ENCODE data around the gene CDH20. TPM values are rescaled to one million over a fixed set of nuclear protein-coding genes. Genes with fewer than 3 reads are reported as not detected.

CDH20 gene
- total and polyA plus RNA-seq, 8 donors: 0.15 to 1.5 (median 0.43) TPM; not detected in 5

DNA sequence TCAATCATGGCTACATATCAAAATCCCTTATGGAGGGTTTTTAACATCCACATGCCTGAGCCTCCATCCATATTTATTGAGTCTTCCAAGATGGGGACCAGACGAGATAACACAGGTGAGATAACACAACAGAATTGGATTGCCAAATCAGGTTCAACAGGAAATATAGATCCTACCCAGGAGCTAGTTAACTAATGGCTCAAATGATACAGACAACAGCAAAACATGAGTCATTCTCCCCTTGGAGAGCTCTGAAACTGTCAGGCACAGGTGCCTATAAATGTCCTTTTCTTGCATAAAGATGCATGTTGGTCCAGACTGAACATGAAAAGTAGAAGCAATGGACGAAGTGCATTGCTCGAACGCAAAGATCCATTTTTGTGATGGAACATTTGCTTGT is 202.2 kb downstream of the CDH20 start:
- WGBS, 5 donors: 75 to 90% (median 81%) methylated on average over 4 of the region's 4 CpGs
- H3K27ac ChIP-seq: no peak overlapping the region
- TF ChIP-seq, protein P1, sequence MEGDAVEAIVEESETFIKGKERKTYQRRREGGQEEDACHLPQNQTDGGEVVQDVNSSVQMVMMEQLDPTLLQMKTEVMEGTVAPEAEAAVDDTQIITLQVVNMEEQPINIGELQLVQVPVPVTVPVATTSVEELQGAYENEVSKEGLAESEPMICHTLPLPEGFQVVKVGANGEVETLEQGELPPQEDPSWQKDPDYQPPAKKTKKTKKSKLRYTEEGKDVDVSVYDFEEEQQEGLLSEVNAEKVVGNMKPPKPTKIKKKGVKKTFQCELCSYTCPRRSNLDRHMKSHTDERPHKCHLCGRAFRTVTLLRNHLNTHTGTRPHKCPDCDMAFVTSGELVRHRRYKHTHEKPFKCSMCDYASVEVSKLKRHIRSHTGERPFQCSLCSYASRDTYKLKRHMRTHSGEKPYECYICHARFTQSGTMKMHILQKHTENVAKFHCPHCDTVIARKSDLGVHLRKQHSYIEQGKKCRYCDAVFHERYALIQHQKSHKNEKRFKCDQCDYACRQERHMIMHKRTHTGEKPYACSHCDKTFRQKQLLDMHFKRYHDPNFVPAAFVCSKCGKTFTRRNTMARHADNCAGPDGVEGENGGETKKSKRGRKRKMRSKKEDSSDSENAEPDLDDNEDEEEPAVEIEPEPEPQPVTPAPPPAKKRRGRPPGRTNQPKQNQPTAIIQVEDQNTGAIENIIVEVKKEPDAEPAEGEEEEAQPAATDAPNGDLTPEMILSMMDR (IDR thresholded peaks at IDR 0.05): no peak
- no peak for TF ChIP-seq POLR2AphosphoS5 (IDR thresholded peaks at IDR 0.05)
- TF ChIP-seq POLR2A (IDR thresholded peaks at IDR 0.05): no peak
- no peak for TF ChIP-seq EP300 (IDR thresholded peaks at IDR 0.05)
- intact Hi-C loops (cut with DNase I; ENCODE audit: low total_unique reads): no loop called here
- no peak for DNase-seq
- no peak overlapping the region for H3K4me3 ChIP-seq
- H3K9me3 ChIP-seq: no peaks in the 10 kb centered on the region
- H3K4me1 ChIP-seq: no peaks in the 10 kb centered on the region
- no peaks in the 10 kb centered on the region for H3K36me3 ChIP-seq
- no peaks in the 10 kb centered on the region for H3K27me3 ChIP-seq

DNA sequence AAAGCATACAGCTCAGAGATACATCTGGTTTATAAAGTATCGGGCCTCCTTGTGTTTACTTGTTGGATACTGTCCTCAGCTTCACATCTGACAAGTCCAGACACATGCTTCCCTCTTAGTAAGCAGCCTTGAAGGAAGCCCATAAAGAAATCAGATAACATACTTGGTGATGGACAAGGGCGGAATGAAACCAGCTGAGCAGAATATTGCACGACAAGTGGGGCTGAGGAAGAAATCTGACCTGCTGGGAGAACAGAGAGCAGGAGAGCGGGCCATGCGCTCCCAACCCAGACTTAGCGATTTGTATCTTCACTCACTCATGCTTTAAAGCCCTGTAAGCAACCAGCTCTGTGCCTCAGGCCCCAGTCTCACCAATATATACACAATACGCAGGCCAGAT is 208.4 kb downstream of the CDH20 start:
- Histone ChIP-seq H3K4me3 (no peak overlapping the region), H3K4me1 (peaks cover 0 to 12% (median 4%) of the 10 kb centered on the region in 4 donors), H3K27me3 (no peaks in the 10 kb centered on the region), H3K9me3 (no peaks in the 10 kb centered on the region), H3K27ac (no peak overlapping the region), H3K36me3 (no peaks in the 10 kb centered on the region)
- intact Hi-C loops (cut with DNase I; ENCODE audit: low total_unique reads): no loop called here
- TF ChIP-seq, protein P1 (IDR thresholded peaks at IDR 0.05): no peak
- TF ChIP-seq POLR2A (IDR thresholded peaks at IDR 0.05) (no peak), POLR2AphosphoS5 (IDR thresholded peaks at IDR 0.05) (no peak), EP300 (IDR thresholded peaks at IDR 0.05) (no peak)
- 80 to 87% (median 84%) methylated on average over 7 of the region's 7 CpGs for WGBS, 5 donors
- DNase-seq: no peak

DNA sequence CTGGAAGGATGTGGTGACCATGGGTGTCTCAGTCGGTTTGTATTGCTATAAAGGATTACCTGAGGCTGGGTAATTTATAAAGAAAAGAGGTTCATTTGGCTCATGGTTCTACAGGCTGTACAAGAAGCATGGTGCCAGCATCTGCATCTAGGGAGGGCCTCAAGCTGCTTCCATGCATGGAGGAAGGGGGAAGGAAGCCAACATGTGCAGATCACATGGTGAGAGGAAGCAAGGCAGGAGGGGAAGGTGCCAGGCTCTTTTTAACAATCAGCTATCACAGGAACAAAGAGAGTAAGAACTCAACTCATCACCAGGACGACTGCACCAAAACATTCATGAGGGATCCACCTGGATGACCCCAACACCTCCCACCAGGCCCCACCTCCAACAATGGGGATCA is 209.4 kb downstream of the CDH20 start:
- WGBS, 5 donors: 63 to 82% (median 80%) methylated on average over 2 of the region's 2 CpGs
- H3K9me3 ChIP-seq: no peaks in the 10 kb centered on the region
- intact Hi-C loops (cut with DNase I; ENCODE audit: low total_unique reads): no loop called here
- H3K4me3 ChIP-seq: no peak overlapping the region
- H3K27ac ChIP-seq: no peak overlapping the region
- no peaks in the 10 kb centered on the region for H3K36me3 ChIP-seq
- peaks cover 0 to 12% (median 4%) of the 10 kb centered on the region in 4 donors for H3K4me1 ChIP-seq
- TF ChIP-seq POLR2AphosphoS5 (IDR thresholded peaks at IDR 0.05) (no peak), POLR2A (IDR thresholded peaks at IDR 0.05) (no peak), EP300 (IDR thresholded peaks at IDR 0.05) (no peak)
- TF ChIP-seq, protein P1 (IDR thresholded peaks at IDR 0.05): no peak
- no peaks in the 10 kb centered on the region for H3K27me3 ChIP-seq
- DNase-seq: no peak

DNA sequence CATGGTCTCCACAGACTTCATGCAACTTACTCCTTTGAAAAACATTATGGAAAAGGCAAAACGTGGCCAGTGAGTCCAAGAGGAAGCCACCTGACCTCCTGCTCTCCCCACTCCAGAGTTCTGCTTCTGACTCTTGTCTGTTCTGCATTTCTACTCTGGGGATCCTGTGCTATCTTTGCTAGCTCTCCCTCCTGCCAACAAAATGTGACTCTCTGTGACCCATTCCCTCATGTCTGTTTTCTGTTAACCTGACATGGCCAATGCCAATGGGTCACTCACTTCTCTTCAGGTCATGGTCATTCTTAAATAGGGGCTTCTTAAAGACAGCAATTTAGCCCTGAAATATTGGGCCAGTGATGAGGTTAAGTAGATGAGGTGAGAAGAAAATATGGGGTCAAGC is 210.3 kb downstream of the CDH20 start:
- Histone ChIP-seq H3K27me3 (no peaks in the 10 kb centered on the region), H3K4me3 (no peak overlapping the region), H3K4me1 (peaks cover 0 to 12% (median 4%) of the 10 kb centered on the region in 4 donors), H3K27ac (no peak overlapping the region), H3K36me3 (no peaks in the 10 kb centered on the region), H3K9me3 (no peaks in the 10 kb centered on the region)
- 41 to 63% (median 60%) methylated on average over 1 of the region's 1 CpG for WGBS, 5 donors
- intact Hi-C loops (cut with DNase I; ENCODE audit: low total_unique reads): no loop called here
- TF ChIP-seq, protein P1 (IDR thresholded peaks at IDR 0.05): no peak
- TF ChIP-seq POLR2A (IDR thresholded peaks at IDR 0.05): no peak
- no peak for TF ChIP-seq EP300 (IDR thresholded peaks at IDR 0.05)
- TF ChIP-seq POLR2AphosphoS5 (IDR thresholded peaks at IDR 0.05): no peak
- no peak for DNase-seq

Measured in stomach (tissue), 9 donors.